Activated T-helper 9 cell treated with anti-CD3 and anti-CD28 coated beads, Interleukin-2, amount 50 U/mL, for 16 hours (primary cell): ENCODE measurements around the gene SLC34A3.

Experiments used
- DNase-seq: peaks from one replicate; pipeline ENCODE4 v3.0.0-alpha.2; 2020; ENCODE audit warnings: low read depth

The SLC34A3 gene

DNA sequence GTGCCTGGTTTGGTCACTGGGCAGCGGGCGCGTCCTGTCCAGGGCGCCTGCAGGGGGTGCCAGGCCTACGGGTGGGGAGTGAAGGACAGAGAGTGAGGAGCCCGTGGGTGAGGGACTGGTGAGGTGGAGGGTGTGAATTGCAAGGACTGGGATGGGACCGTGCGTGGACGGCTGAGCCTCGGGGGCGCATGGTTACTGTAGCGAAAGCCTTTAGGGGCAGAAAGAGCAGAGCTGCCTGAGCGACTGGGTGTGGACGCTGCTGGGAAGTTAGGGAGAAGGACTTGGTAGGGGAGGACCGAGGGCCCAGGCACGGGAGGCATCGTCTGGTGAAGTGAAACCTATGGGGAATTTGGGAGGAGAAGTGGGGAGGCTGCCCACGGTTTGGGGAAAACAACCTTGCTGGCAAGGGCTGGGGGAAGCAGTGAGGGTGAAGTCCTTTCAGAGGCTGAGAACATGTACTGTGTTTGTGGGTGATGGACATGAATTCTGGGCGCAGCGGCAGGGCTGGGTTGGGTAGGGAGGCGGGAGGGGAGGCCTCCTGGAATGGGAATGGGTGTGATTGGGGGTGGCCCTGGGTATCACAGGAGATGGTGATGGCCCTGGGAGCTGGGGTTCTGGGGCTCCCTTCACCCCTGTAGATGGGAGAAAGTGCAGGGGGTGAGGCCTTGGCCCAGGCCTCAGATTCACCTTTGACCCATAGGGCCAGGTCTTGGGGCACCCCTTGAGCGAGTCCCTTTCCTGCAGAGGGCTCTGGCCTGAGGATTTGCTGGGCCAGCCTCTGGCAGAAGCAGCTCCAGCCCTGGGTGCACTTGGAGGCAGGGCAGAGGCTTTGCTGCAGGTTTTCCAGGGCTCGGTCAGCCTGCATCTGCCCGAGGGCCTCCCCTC is 45.1 kb downstream of the SLC34A3 start:
- DNase-seq = no peak

GRCh38 chr9:137276473-137277328 is 46.0 kb downstream of the SLC34A3 start:
- no peak for DNase-seq

DNA sequence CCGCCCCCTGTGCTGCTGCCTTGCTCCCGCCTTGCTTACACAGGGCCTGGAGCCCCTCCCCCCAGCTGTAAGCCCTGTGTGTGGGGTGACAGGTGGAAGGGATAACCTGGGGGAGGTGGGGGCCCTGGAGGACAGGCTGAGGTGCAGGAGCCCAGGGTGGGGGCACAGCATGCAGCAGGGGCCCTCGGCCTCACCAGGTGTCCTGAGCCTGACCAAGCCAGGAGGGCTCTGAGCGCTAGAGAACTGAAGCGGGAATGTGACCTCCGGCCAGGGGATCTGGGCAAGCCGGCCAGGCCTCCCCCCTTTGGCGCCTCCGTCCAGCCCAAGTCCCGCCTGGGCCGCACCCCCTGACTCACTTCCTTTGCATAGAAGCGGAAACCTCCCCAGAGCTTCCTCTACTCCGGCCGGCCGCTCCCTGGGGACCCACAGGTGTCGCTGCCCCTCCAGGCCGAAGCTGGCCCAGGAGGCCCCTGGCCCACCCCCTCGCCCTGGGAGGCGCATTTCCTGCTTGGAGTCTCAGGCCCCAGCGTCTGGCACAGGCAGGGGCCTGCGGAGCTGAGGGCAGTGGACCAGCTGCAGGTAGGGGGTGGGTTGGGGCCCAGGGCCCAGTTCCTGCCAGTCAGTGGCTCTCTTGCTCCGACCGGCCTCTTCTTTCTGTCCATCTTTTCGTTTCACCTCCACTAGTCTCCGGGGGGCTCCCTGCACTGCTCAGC is 46.8 kb downstream of the SLC34A3 start, which contains the start of gene TOR4A:
TSS of gene TOR4A (plus strand) at position 398 of the 713 bp plus-strand sequence. CDS start 964 bp downstream, outside the sequence.
- DNase-seq = no peak

- no peak for DNase-seq
Observed at GRCh38 chr9:137278061-137278701, 47.5 kb downstream of the SLC34A3 start.

DNA sequence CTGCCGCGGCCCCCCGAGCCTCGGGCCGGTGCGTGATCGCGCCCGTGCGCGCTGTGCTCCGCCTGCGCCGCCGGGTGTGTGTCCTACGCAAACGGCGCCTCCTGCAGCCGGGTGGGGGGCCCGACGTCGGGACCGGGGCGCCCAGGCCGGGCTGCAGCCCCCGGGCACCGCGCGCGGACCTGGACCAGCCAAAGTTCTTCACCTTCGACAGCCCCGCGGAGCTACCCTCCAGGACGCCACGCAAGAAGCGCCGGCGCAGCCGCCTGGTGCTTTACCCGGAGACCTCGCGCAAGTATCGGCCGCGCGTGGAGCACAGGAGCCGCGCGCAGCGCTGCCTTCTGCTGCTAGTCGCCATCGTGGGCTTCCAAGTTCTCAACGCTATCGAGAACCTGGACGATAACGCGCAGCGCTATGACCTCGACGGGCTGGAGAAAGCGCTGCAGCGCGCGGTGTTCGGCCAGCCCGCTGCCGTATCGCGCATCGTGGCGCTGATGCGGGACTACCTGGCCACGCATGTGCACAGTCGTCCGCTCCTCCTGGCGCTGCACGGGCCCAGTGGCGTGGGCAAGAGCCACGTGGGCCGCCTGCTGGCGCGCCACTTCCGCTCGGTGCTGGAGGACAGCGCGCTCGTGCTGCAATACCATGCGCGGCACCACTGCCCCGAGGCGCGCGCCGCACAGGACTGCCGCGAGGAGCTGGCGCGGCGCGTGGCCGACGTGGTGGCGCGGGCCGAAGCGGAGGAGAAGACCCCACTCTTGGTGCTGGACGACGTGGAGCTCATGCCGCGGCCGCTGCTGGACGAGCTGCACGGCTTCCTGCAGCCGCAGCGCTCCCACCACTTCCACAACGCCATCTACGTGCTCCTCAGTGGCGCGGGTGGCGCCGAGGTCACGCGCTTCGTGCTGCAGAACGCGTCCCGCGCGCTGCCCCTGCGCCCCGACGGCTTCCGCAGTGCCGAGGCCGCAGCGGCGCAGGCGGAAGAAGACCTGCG is 48.3 kb downstream of the SLC34A3 start:
- no peak for DNase-seq

GRCh38 chr9:137279741-137280473 is 49.2 kb downstream of the SLC34A3 start:
- DNase-seq = no peak

DNA sequence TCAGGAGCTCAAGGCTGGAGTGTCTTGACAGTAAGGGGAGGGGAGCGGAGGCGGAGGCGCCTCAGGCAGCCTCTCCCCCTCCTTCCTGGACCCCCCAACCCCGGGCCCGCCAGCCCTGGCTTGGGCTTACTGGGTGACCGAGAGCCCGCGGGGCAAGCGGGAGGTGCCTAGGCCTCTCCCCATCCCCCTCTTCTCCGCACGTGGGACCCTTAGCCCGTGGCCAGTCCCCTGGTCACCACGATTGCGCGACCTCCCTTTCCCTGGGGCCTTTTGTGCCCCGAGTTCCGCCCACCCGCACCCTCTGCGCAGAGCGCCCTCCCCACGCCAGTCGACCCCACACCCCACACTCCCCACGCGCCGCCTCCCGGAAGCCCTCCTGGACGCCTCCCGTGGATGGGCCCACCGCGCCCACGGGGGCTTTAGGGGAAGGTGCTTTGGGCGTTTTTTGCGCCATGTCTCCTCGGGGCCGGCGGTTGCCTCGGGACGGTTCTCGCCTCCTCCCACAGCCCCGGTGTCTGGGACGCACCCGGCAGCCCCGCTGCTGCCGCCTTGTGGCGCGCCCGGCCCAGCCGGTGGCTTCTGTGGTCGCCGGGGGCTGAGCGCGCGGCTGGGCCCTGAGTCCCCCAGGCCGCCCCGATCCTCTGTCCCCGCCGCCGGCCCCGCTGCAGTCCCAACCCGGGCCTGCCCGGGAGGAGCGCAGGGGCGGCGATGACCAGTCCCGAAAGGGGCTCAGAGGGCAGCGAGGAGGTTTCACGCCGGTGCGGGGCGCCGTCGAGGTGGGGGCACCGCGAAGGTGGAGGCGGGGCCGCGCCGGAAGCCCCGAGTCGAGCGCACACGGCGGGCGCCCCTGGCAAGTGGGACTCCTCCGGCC is 50.0 kb downstream of the SLC34A3 start:
- DNase-seq = no peak

GRCh38 chr9:137281345-137282116 is 50.8 kb downstream of the SLC34A3 start:
- no peak for DNase-seq
